B cell (primary cell): ENCODE data around the gene POLR2A. TPM values are rescaled to one million over a fixed set of nuclear protein-coding genes. Genes with fewer than 3 reads are reported as not detected.

Experiments used
- ATAC-seq: fragments of 200-7000 bp; cut with Tn5 transposase; one replicate; pipeline ENCODE4 v1.10.0; 2021; ENCODE audit warnings: low read depth, mild to moderate bottlenecking, moderate number of reproducible peaks, moderate library complexity
- CTCF ChIA-PET: fragments of 350-600 bp; sonication (Branson Sonifier 250); formaldehyde crosslinking; loops from one replicate; lab custom pipeline; 2021; ENCODE audit warnings: antibody characterized with exemption, inconsistent platforms; lab: Charles Lee
- POLR2A ChIA-PET: fragments of 350-600 bp; sonication (Branson Sonifier 250); formaldehyde crosslinking; loops from one replicate; lab custom pipeline; 2021; ENCODE audit warnings: antibody characterized with exemption; lab: Charles Lee
- DNase-seq: peaks from one replicate; pipeline ENCODE4 v3.0.0; 2013
- H2AFZ ChIP-seq: 2 replicates; pipeline ENCODE4 v1.6.1; 2012; ENCODE audit warnings: mild to moderate bottlenecking, low read depth, low read length; ENCODE audit not compliant: insufficient read depth, poor library complexity, severe bottlenecking
- H3K27ac ChIP-seq, 2 donors: 1 replicate in 1 of 2; 2 replicates in 1 of 2; pipeline ENCODE4 v1.5.1; 2012 to 2013; ENCODE audit warnings: low read length in 2 of 2, mild to moderate bottlenecking in 2 of 2, moderate library complexity in 1 of 2
- H3K27me3 ChIP-seq, 4 experiments: fragments of 200-600 bp in 1 of 4; sonication (generic) in 1 of 4; replicated peaks in 1 of 4; 1 replicate in 2 of 4; 2 replicates in 2 of 4; pipeline versions ENCODE4 v1.6.1 to v1.7.0; 2013 to 2016; ENCODE audit warnings: low read length in 3 of 4, mild to moderate bottlenecking in 2 of 4, mixed read lengths in 1 of 4, moderate library complexity in 1 of 4; ENCODE audit not compliant: insufficient read depth in 4 of 4, control insufficient read depth in 3 of 4; ENCODE audit errors: control extremely low read depth in 1 of 4
- H3K36me3 ChIP-seq, 2 experiments: replicated peaks in 1 of 2; 1 replicate in 1 of 2; 2 replicates in 1 of 2; pipeline versions ENCODE4 v1.6.1 to v1.7.1; 2013; ENCODE audit warnings: low read length in 1 of 2; ENCODE audit not compliant: insufficient read depth in 2 of 2, control insufficient read depth in 1 of 2; ENCODE audit errors: control extremely low read depth in 1 of 2, extremely low read depth in 1 of 2
- H3K4me1 ChIP-seq, 2 donors: fragments of 200-600 bp in 1 of 2; sonication (generic) in 1 of 2; 1 replicate in 1 of 2; 2 replicates in 1 of 2; pipeline versions ENCODE4 v1.5.1 to v1.6.1; 2013 to 2017; ENCODE audit warnings: low read length in 2 of 2; ENCODE audit not compliant: control insufficient read depth in 2 of 2, insufficient read depth in 2 of 2
- H3K4me2 ChIP-seq: replicated peaks from 2 replicates; pipeline ENCODE3; 2012; ENCODE audit warnings: mild to moderate bottlenecking, low read depth, low read length; ENCODE audit not compliant: poor library complexity, severe bottlenecking
- H3K4me3 ChIP-seq, 5 experiments: fragments of 200-600 bp in 1 of 5; sonication (generic) in 1 of 5; 1 replicate in 3 of 5; 2 replicates in 2 of 5; pipeline versions ENCODE4 v1.5.1 to v1.7.0; 2011 to 2016; ENCODE audit warnings: low read length in 4 of 5, mild to moderate bottlenecking in 4 of 5, low read depth in 2 of 5, control low read depth in 1 of 5, moderate library complexity in 1 of 5; ENCODE audit not compliant: insufficient read depth in 1 of 5; ENCODE audit errors: control extremely low read depth in 1 of 5, extremely low read depth in 1 of 5
- H3K79me2 ChIP-seq: fragments of 200-600 bp; sonication (generic); one replicate; pipeline ENCODE4 v1.6.0; 2016; ENCODE audit warnings: low read length; ENCODE audit not compliant: control insufficient read depth, insufficient read depth
- H3K9ac ChIP-seq: fragments of 200-600 bp; sonication (generic); 2 replicates; pipeline ENCODE4 v1.6.1; 2017; ENCODE audit warnings: mild to moderate bottlenecking, low read length, moderate library complexity
- H3K9me3 ChIP-seq, 3 donors: one replicate each; pipeline versions ENCODE4 v1.6.1 to v1.7.1; 2013; ENCODE audit warnings: low read length in 2 of 3; ENCODE audit not compliant: control insufficient read depth in 2 of 3, insufficient read depth in 1 of 3; ENCODE audit errors: control extremely low read depth in 1 of 3
- H4K20me1 ChIP-seq: 2 replicates; pipeline ENCODE4 v1.6.0; 2012; ENCODE audit warnings: mild to moderate bottlenecking, low read length; ENCODE audit not compliant: insufficient read depth, control insufficient read depth, poor library complexity, severe bottlenecking
- H3K27ac Mint-ChIP-seq: one replicate; pipeline ENCODE4 v1.8.0; 2021; ENCODE audit warnings: mixed read lengths
- H3K27me3 Mint-ChIP-seq: one replicate; pipeline ENCODE4 v1.8.0; 2021; ENCODE audit warnings: mixed read lengths
- H3K4me1 Mint-ChIP-seq: one replicate; pipeline ENCODE4 v1.8.0; 2021; ENCODE audit warnings: mixed read lengths
- H3K4me3 Mint-ChIP-seq: one replicate; pipeline ENCODE4 v1.8.0; 2021; ENCODE audit warnings: mixed read lengths
- H3K9me3 Mint-ChIP-seq: one replicate; pipeline ENCODE4 v1.8.0; 2022; ENCODE audit warnings: mixed read lengths; ENCODE audit not compliant: insufficient read depth
- CTCF ChIP-seq: fragments of 200-600 bp; IDR thresholded peaks from one replicate; pipeline ENCODE4 v1.8.0; 2022; ENCODE audit warnings: antibody characterized with exemption, mild to moderate bottlenecking
- EZH2 ChIP-seq: IDR thresholded peaks from 2 replicates; pipeline ENCODE4 v1.6.1; 2012; ENCODE audit warnings: borderline replicate concordance, low read depth, mild to moderate bottlenecking, moderate library complexity, low read length; ENCODE audit not compliant: insufficient read depth, poor library complexity, severe bottlenecking
- WGBS: methylation state at CpG from one replicate; pipeline ENCODE4 v1.1.5; 2013; ENCODE audit warnings: missing lambda C conversion rate; ENCODE audit not compliant: insufficient coverage; 5-methylcytosine and 5-hydroxymethylcytosine counted together
- intact Hi-C: fragments of 100-400 bp; cut with micrococcal nuclease; formaldehyde crosslinking; loops from one replicate; pipeline ENCODE4 v1.10.0; 2022
- polyA plus RNA-seq: library from polyadenylated mRNA; depleted of rRNA; stranded (reverse); fragments of >200 nt; gene quantifications from 2 replicates; pipeline ENCODE4 v1.2.3, GENCODE V29; 2012
- total RNA-seq, 2 donors: library from RNA; stranded (reverse); fragments of 120-200 nt in 1 of 2; gene quantifications; 1 replicate in 1 of 2; 2 replicates in 1 of 2; pipeline versions ENCODE4 v1.2.3 to v1.2.4, GENCODE V29; 2013 to 2022

POLR2A gene
- total and polyA plus RNA-seq, 2 donors (not counting 1 experiment from before 2014, with no cell fraction given), result 56.5 to 225 TPM

- H3K4me3 Mint-ChIP-seq, result no peak overlapping the region
- no peak overlapping the region for H3K9ac ChIP-seq
Measured at GRCh38 chr17:7465597-7466275, 18.4 kb upstream of the POLR2A start.

More at GRCh38 chr17:7465597-7466275, 18.4 kb upstream of the POLR2A start:
- Histone ChIP-seq H3K27me3 (no peaks in the 10 kb centered on the region), H3K4me2 (no peak overlapping the region), H4K20me1 (peaks cover 40% of the 10 kb centered on the region), H3K27ac (no peak overlapping the region), H2AFZ (no peak overlapping the region), H3K36me3 (peaks cover 0 to 29% of the 10 kb centered on the region in 2 experiments), H3K79me2 (peaks cover 26% of the 10 kb centered on the region), H3K9me3 (no peaks in the 10 kb centered on the region), H3K4me3 (no peak overlapping the region), H3K4me1 (peaks cover 8 to 12% of the 10 kb centered on the region in 2 donors)
- ChIA-PET CTCF (no interaction called here), POLR2A (interaction anchor here (0.6 to 1.3 kb wide), 4 partner anchors 11 to 88 kb away, joined by 3 to 4 read pairs (median 4); partner anchors contain the start of gene ZBTB4)
- Mint-ChIP-seq H3K27me3 (no peaks in the 10 kb centered on the region), H3K27ac (no peak overlapping the region), H3K9me3 (no peaks in the 10 kb centered on the region), H3K4me1 (peaks cover 18% of the 10 kb centered on the region)
- TF ChIP-seq CTCF (no peak), EZH2 (no peak)
- DNase-seq (no peak), ATAC-seq (no peak)
- intact Hi-C loops, result no loop called here
- WGBS, result 97% methylated on average over 31 of the region's 33 CpGs
